ENCODE results near the gene UAP1L1. TPM values are rescaled to one million over a fixed set of nuclear protein-coding genes. Genes with fewer than 3 reads are reported as not detected.
A peak's percentile ranks its signal among the peaks of the same experiment; 100 is the strongest.

The UAP1L1 gene
- polyA plus RNA-seq, 1 donor from 2014 or later: 0.21 TPM

DNA sequence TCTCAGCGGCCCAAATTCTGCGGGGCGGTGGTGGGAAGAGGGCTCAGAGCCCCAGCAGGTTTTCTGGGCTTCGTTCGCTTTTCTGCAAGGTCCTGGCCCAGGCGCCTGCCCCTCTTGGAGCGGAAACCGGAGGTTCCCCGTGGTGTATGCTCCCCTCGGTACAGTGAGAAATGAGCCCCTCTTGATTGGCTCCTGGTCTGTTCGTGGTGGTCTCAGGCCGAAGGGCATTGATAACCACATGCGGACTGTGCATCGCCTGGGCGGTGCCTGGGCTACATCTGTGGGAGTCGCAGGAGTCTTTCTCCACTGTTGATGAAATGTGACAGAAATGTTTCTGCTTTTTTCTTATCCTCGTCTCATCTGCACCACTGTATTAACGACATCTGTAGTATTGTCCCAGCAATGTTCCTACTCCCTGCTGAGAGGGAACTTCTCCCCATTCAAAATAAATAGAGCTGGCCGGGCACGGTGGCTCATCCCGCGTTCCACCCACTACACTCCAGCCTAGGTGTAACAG, 10.2 kb downstream of the UAP1L1 start:
- TF ChIP-seq, protein P1, sequence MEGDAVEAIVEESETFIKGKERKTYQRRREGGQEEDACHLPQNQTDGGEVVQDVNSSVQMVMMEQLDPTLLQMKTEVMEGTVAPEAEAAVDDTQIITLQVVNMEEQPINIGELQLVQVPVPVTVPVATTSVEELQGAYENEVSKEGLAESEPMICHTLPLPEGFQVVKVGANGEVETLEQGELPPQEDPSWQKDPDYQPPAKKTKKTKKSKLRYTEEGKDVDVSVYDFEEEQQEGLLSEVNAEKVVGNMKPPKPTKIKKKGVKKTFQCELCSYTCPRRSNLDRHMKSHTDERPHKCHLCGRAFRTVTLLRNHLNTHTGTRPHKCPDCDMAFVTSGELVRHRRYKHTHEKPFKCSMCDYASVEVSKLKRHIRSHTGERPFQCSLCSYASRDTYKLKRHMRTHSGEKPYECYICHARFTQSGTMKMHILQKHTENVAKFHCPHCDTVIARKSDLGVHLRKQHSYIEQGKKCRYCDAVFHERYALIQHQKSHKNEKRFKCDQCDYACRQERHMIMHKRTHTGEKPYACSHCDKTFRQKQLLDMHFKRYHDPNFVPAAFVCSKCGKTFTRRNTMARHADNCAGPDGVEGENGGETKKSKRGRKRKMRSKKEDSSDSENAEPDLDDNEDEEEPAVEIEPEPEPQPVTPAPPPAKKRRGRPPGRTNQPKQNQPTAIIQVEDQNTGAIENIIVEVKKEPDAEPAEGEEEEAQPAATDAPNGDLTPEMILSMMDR (IDR thresholded peaks at IDR 0.05; ENCODE audit: poor library complexity, severe bottlenecking): no peak
- TF ChIP-seq, protein P2, sequence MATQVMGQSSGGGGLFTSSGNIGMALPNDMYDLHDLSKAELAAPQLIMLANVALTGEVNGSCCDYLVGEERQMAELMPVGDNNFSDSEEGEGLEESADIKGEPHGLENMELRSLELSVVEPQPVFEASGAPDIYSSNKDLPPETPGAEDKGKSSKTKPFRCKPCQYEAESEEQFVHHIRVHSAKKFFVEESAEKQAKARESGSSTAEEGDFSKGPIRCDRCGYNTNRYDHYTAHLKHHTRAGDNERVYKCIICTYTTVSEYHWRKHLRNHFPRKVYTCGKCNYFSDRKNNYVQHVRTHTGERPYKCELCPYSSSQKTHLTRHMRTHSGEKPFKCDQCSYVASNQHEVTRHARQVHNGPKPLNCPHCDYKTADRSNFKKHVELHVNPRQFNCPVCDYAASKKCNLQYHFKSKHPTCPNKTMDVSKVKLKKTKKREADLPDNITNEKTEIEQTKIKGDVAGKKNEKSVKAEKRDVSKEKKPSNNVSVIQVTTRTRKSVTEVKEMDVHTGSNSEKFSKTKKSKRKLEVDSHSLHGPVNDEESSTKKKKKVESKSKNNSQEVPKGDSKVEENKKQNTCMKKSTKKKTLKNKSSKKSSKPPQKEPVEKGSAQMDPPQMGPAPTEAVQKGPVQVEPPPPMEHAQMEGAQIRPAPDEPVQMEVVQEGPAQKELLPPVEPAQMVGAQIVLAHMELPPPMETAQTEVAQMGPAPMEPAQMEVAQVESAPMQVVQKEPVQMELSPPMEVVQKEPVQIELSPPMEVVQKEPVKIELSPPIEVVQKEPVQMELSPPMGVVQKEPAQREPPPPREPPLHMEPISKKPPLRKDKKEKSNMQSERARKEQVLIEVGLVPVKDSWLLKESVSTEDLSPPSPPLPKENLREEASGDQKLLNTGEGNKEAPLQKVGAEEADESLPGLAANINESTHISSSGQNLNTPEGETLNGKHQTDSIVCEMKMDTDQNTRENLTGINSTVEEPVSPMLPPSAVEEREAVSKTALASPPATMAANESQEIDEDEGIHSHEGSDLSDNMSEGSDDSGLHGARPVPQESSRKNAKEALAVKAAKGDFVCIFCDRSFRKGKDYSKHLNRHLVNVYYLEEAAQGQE (IDR thresholded peaks at IDR 0.05; ENCODE audit: borderline replicate concordance): no peak
- no peak for TF ChIP-seq MXI1 (conservative IDR thresholded peaks at IDR 0.05; ENCODE audit: poor library complexity, severe bottlenecking)
- no peak for TF ChIP-seq EP300 (conservative IDR thresholded peaks at IDR 0.05; ENCODE audit: poor library complexity, severe bottlenecking)
- TF ChIP-seq SMC3 (conservative IDR thresholded peaks at IDR 0.05; ENCODE audit: poor library complexity): no peak
- TF ChIP-seq RAD21 (conservative IDR thresholded peaks at IDR 0.05): no peak
- no peak for TF ChIP-seq POLR2AphosphoS5 (IDR thresholded peaks at IDR 0.05)
- TF ChIP-seq EZH2 (IDR thresholded peaks at IDR 0.05; ENCODE audit: borderline replicate concordance, insufficient read depth, low read length, poor library complexity, severe bottlenecking): no peak
- TF ChIP-seq TAF1 (IDR thresholded peaks at IDR 0.05; ENCODE audit: low read depth): no peak
- H3K27me3 ChIP-seq (ENCODE audit: insufficient read depth, low read depth, low read length): peaks cover 7% of the 10 kb centered on the region
- H3K9me2 ChIP-seq (ENCODE audit: insufficient read depth, low read length): no peaks in the 10 kb centered on the region
- H3K9ac ChIP-seq (ENCODE audit: low read length): peak overlapping the region; percentile 81
- H3K79me2 ChIP-seq (replicated peaks; ENCODE audit: insufficient read depth, low read length): peaks cover 3% of the 10 kb centered on the region
- no peaks in the 10 kb centered on the region for H4K20me1 ChIP-seq (ENCODE audit: insufficient read depth)
- H3F3A ChIP-seq (ENCODE audit: insufficient read depth, low read length, poor library complexity, severe bottlenecking): no peaks in the 10 kb centered on the region
- H2AFZ ChIP-seq (ENCODE audit: low read depth, low read length): peak overlapping the region; percentile 5
- H3K9me3 ChIP-seq (ENCODE audit: low read length): no peaks in the 10 kb centered on the region
- peak overlapping the region; percentile 70 for H3K4me2 ChIP-seq (ENCODE audit: low read length)
- peak overlapping the region; percentile 79 for H3K4me3 ChIP-seq (ENCODE audit: low read length)
- no peaks in the 10 kb centered on the region for H3K36me3 ChIP-seq (ENCODE audit: insufficient read depth, low read length)
- H3K27ac ChIP-seq (ENCODE audit: low read length): peak overlapping the region; percentile 74

DNA sequence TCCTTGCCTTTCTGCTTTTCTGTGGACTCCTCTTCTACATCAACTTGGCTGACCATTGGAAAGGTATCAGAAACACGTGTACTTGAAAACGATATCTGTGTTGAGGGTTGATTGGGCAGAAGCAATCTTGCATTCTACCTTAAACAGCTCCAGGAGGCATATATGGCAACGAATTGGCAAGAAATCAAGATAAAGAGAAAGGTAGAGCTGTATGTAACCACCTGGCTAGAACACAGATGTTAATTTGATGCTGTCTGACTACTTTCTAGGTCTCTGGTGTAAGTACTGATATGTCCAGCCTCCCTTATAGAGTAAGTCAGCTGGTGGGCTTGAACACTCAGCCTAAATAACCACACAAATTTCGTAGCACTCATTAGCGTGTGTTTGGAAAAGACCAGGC, 10.8 kb downstream of the UAP1L1 start:
- no peaks in the 10 kb centered on the region for H3K36me3 ChIP-seq (ENCODE audit: insufficient read depth, low read length)
- H3K27ac ChIP-seq (ENCODE audit: low read length): no peak overlapping the region
- peaks cover 7% of the 10 kb centered on the region for H3K27me3 ChIP-seq (ENCODE audit: insufficient read depth, low read depth, low read length)
- peak overlapping the region; percentile 70 for H3K4me2 ChIP-seq (ENCODE audit: low read length)
- H3F3A ChIP-seq (ENCODE audit: insufficient read depth, low read length, poor library complexity, severe bottlenecking): no peaks in the 10 kb centered on the region
- peak overlapping the region; percentile 81 for H3K9ac ChIP-seq (ENCODE audit: low read length)
- TF ChIP-seq MXI1 (conservative IDR thresholded peaks at IDR 0.05; ENCODE audit: poor library complexity, severe bottlenecking) (no peak), RAD21 (conservative IDR thresholded peaks at IDR 0.05) (no peak), POLR2AphosphoS5 (IDR thresholded peaks at IDR 0.05) (no peak), SMC3 (conservative IDR thresholded peaks at IDR 0.05; ENCODE audit: poor library complexity) (no peak), EP300 (conservative IDR thresholded peaks at IDR 0.05; ENCODE audit: poor library complexity, severe bottlenecking) (no peak), EZH2 (IDR thresholded peaks at IDR 0.05; ENCODE audit: borderline replicate concordance, insufficient read depth, low read length, poor library complexity, severe bottlenecking) (no peak), TAF1 (IDR thresholded peaks at IDR 0.05; ENCODE audit: low read depth) (no peak)
- TF ChIP-seq, protein P1 (IDR thresholded peaks at IDR 0.05; ENCODE audit: poor library complexity, severe bottlenecking): no peak
- TF ChIP-seq, protein P2 (IDR thresholded peaks at IDR 0.05; ENCODE audit: borderline replicate concordance): no peak
- no peaks in the 10 kb centered on the region for H4K20me1 ChIP-seq (ENCODE audit: insufficient read depth)
- H3K9me2 ChIP-seq (ENCODE audit: insufficient read depth, low read length): no peaks in the 10 kb centered on the region
- peak overlapping the region; percentile 79 for H3K4me3 ChIP-seq (ENCODE audit: low read length)
- peaks cover 3% of the 10 kb centered on the region for H3K79me2 ChIP-seq (replicated peaks; ENCODE audit: insufficient read depth, low read length)
- H2AFZ ChIP-seq (ENCODE audit: low read depth, low read length): no peak overlapping the region
- H3K9me3 ChIP-seq (ENCODE audit: low read length): no peaks in the 10 kb centered on the region

All from neural cell (in vitro differentiated cells).